ENCODE data around the gene C7.
"Not testable (repeated sequence)": the region's sequence is repeated elsewhere in the genome, so short reads cannot be mapped to it uniquely, and the experiment has no call there.

The C7 gene

GRCh38 chr5:40895440-40896425, 13.6 kb upstream of the C7 start:
- H3K4me1 Mint-ChIP-seq; H3K27me3 Mint-ChIP-seq; H3K36me3 Mint-ChIP-seq; H3K4me3 Mint-ChIP-seq; ATAC-seq (ENCODE audit: low read depth); H3K27ac Mint-ChIP-seq; H3K9me3 Mint-ChIP-seq; DNase-seq (ENCODE audit: low spot score in 2 of 2): not testable (repeated sequence)

- H3K36me3 Mint-ChIP-seq, result no peaks in the 10 kb centered on the region
- peak; percentile 49 for ATAC-seq (ENCODE audit: low read depth)
Measured at GRCh38 chr5:40904205-40904993, 4.9 kb upstream of the C7 start.

GRCh38 chr5:40904994-40905306, 4.3 kb upstream of the C7 start:
- ATAC-seq (ENCODE audit: low read depth), result no peak
- Mint-ChIP-seq H3K27me3 (no peaks in the 10 kb centered on the region), H3K4me1 (peaks cover 3% of the 10 kb centered on the region), H3K9me3 (no peaks in the 10 kb centered on the region), H3K27ac (no peak overlapping the region), H3K4me3 (no peak overlapping the region), H3K36me3 (no peaks in the 10 kb centered on the region)
- DNase-seq (ENCODE audit: low spot score in 2 of 2), result no peak

More at GRCh38 chr5:40904205-40904993, 4.9 kb upstream of the C7 start:
- DNase-seq (ENCODE audit: low spot score in 2 of 2), result no peak
- Mint-ChIP-seq H3K4me3 (no peak overlapping the region), H3K4me1 (peaks cover 3% of the 10 kb centered on the region), H3K27ac (no peak overlapping the region), H3K27me3 (no peaks in the 10 kb centered on the region), H3K9me3 (no peaks in the 10 kb centered on the region)

- Mint-ChIP-seq H3K4me3 (no peak overlapping the region), H3K27ac (no peak overlapping the region), H3K36me3 (no peaks in the 10 kb centered on the region), H3K4me1 (peaks cover 3% of the 10 kb centered on the region), H3K27me3 (peaks cover 3% of the 10 kb centered on the region), H3K9me3 (no peaks in the 10 kb centered on the region)
- DNase-seq (ENCODE audit: low spot score in 2 of 2) (no peak), ATAC-seq (ENCODE audit: low read depth) (no peak)
Measured at GRCh38 chr5:40906351-40906751, 2.9 kb upstream of the C7 start.

- no peak overlapping the region for H3K27ac Mint-ChIP-seq
- H3K4me3 Mint-ChIP-seq, result no peak overlapping the region
- H3K4me1 Mint-ChIP-seq, result peaks cover 3% of the 10 kb centered on the region
- no peaks in the 10 kb centered on the region for H3K9me3 Mint-ChIP-seq
- peaks cover 8% of the 10 kb centered on the region for H3K27me3 Mint-ChIP-seq
- no peaks in the 10 kb centered on the region for H3K36me3 Mint-ChIP-seq
- DNase-seq (ENCODE audit: low spot score in 2 of 2) (no peak), ATAC-seq (ENCODE audit: low read depth) (no peak)
Measured at GRCh38 chr5:40909723-40910122, 426 bp downstream of the C7 start.

- Mint-ChIP-seq H3K4me3 (no peak overlapping the region), H3K9me3 (no peaks in the 10 kb centered on the region), H3K27me3 (peaks cover 13% of the 10 kb centered on the region), H3K27ac (no peak overlapping the region), H3K36me3 (no peaks in the 10 kb centered on the region), H3K4me1 (peaks cover 4% of the 10 kb centered on the region)
- DNase-seq (ENCODE audit: low spot score in 2 of 2), result no peak
- ATAC-seq (ENCODE audit: low read depth), result no peak
Measured at GRCh38 chr5:40911266-40911665, 2.0 kb downstream of the C7 start.

GRCh38 chr5:40914835-40915234, 5.5 kb downstream of the C7 start:
- DNase-seq (ENCODE audit: low spot score in 2 of 2) (no peak), ATAC-seq (ENCODE audit: low read depth) (no peak)
- Mint-ChIP-seq H3K36me3 (no peaks in the 10 kb centered on the region), H3K4me1 (peaks cover 4% of the 10 kb centered on the region), H3K9me3 (no peaks in the 10 kb centered on the region), H3K4me3 (no peak overlapping the region), H3K27ac (no peak overlapping the region), H3K27me3 (peaks cover 14% of the 10 kb centered on the region)

- Mint-ChIP-seq H3K36me3 (no peaks in the 10 kb centered on the region), H3K4me1 (peaks cover 4% of the 10 kb centered on the region), H3K27ac (no peak overlapping the region), H3K9me3 (no peaks in the 10 kb centered on the region), H3K4me3 (no peak overlapping the region), H3K27me3 (peaks cover 14% of the 10 kb centered on the region)
- ATAC-seq (ENCODE audit: low read depth) (no peak), DNase-seq (ENCODE audit: low spot score in 2 of 2) (no peak)
Measured at GRCh38 chr5:40915341-40915926, 6.1 kb downstream of the C7 start.

GRCh38 chr5:40916226-40916625, 6.9 kb downstream of the C7 start:
- no peak overlapping the region for H3K27ac Mint-ChIP-seq
- DNase-seq (ENCODE audit: low spot score in 2 of 2) (no peak), ATAC-seq (ENCODE audit: low read depth) (no peak)
- H3K27me3 Mint-ChIP-seq, result peaks cover 12% of the 10 kb centered on the region
- H3K36me3 Mint-ChIP-seq, result no peaks in the 10 kb centered on the region
- no peaks in the 10 kb centered on the region for H3K9me3 Mint-ChIP-seq
- peaks cover 4% of the 10 kb centered on the region for H3K4me1 Mint-ChIP-seq
- no peak overlapping the region for H3K4me3 Mint-ChIP-seq

GRCh38 chr5:40928886-40929448, 19.7 kb downstream of the C7 start:
- Mint-ChIP-seq H3K9me3 (peaks cover 17% of the 10 kb centered on the region), H3K4me3 (no peak overlapping the region), H3K27me3 (peaks cover 1% of the 10 kb centered on the region), H3K36me3 (peaks cover 4% of the 10 kb centered on the region), H3K27ac (no peak overlapping the region), H3K4me1 (no peaks in the 10 kb centered on the region)
- ATAC-seq (ENCODE audit: low read depth) (no peak), DNase-seq (ENCODE audit: low spot score in 2 of 2) (no peak)

- DNase-seq (ENCODE audit: low spot score in 2 of 2), result no peak
- Mint-ChIP-seq H3K36me3 (no peaks in the 10 kb centered on the region), H3K9me3 (peaks cover 2% of the 10 kb centered on the region), H3K27me3 (peaks cover 1% of the 10 kb centered on the region), H3K27ac (no peak overlapping the region), H3K4me1 (no peaks in the 10 kb centered on the region), H3K4me3 (no peak overlapping the region)
- ATAC-seq (ENCODE audit: low read depth), result no peak
Measured at GRCh38 chr5:40932766-40933165, 23.5 kb downstream of the C7 start.

GRCh38 chr5:40937075-40937474, 27.8 kb downstream of the C7 start:
- Mint-ChIP-seq H3K9me3 (no peaks in the 10 kb centered on the region), H3K27me3 (peaks cover 1% of the 10 kb centered on the region), H3K4me3 (no peak overlapping the region), H3K36me3 (no peaks in the 10 kb centered on the region), H3K27ac (no peak overlapping the region), H3K4me1 (no peaks in the 10 kb centered on the region)
- no peak for DNase-seq (ENCODE audit: low spot score in 2 of 2)
- ATAC-seq (ENCODE audit: low read depth), result no peak

GRCh38 chr5:40939753-40940152, 30.5 kb downstream of the C7 start:
- H3K4me3 Mint-ChIP-seq, result no peak overlapping the region

GRCh38 chr5:40945111-40945510, 35.8 kb downstream of the C7 start:
- DNase-seq (ENCODE audit: low spot score in 2 of 2) (no peak), ATAC-seq (ENCODE audit: low read depth) (no peak)
- Mint-ChIP-seq H3K27ac (no peak overlapping the region), H3K4me1 (no peaks in the 10 kb centered on the region), H3K4me3 (no peak overlapping the region), H3K27me3 (no peaks in the 10 kb centered on the region), H3K9me3 (no peaks in the 10 kb centered on the region), H3K36me3 (no peaks in the 10 kb centered on the region)

More at GRCh38 chr5:40939753-40940152, 30.5 kb downstream of the C7 start:
- H3K4me1 Mint-ChIP-seq, result no peaks in the 10 kb centered on the region
- no peaks in the 10 kb centered on the region for H3K9me3 Mint-ChIP-seq
- no peaks in the 10 kb centered on the region for H3K27me3 Mint-ChIP-seq
- no peak overlapping the region for H3K27ac Mint-ChIP-seq
- H3K36me3 Mint-ChIP-seq, result no peaks in the 10 kb centered on the region
- DNase-seq (ENCODE audit: low spot score in 2 of 2) (no peak), ATAC-seq (ENCODE audit: low read depth) (no peak)
